Mesendoderm (in vitro differentiated cells): ENCODE results near the gene GJB1.
"Not testable (repeated sequence)": the region's sequence is repeated elsewhere in the genome, so short reads cannot be mapped to it uniquely, and the experiment has no call there.

ENCODE experiments used
- DNase-seq: peaks from one replicate; pipeline ENCODE4 v3.0.0; 2013
- H2AK5ac ChIP-seq: 2 replicates; pipeline ENCODE4 v1.6.1; 2013; ENCODE audit warnings: low read length, inconsistent platforms
- H2BK120ac ChIP-seq: 2 replicates; pipeline ENCODE4 v1.6.1; 2013; ENCODE audit warnings: low read depth, mild to moderate bottlenecking, low read length, moderate library complexity, mixed read lengths
- H2BK15ac ChIP-seq: replicated peaks from 2 replicates; pipeline ENCODE4 v1.6.1; 2013; ENCODE audit warnings: low read depth, mild to moderate bottlenecking, moderate library complexity
- H2BK5ac ChIP-seq: 2 replicates; pipeline ENCODE4 v1.6.1; 2013; ENCODE audit warnings: low read length, inconsistent platforms
- H3K18ac ChIP-seq: 2 replicates; pipeline ENCODE4 v1.6.1; 2013; ENCODE audit warnings: mild to moderate bottlenecking, low read length, mixed read lengths
- H3K23ac ChIP-seq: one replicate; pipeline ENCODE4 v1.6.1; 2013; ENCODE audit warnings: low read length
- H3K27ac ChIP-seq: 2 replicates; pipeline ENCODE4 v1.5.1; 2013; ENCODE audit warnings: low read depth, mild to moderate bottlenecking, inconsistent platforms, low read length, moderate library complexity
- H3K27me3 ChIP-seq: 2 replicates; pipeline ENCODE4 v1.6.1; 2013; ENCODE audit warnings: low read length, control low read depth, mild to moderate bottlenecking, inconsistent platforms; ENCODE audit not compliant: insufficient read depth, poor library complexity
- H3K36me3 ChIP-seq: 2 replicates; pipeline ENCODE4 v1.6.1; 2013; ENCODE audit warnings: low read length, inconsistent platforms; ENCODE audit not compliant: control insufficient read depth, insufficient read depth
- H3K4ac ChIP-seq: one replicate; pipeline ENCODE4 v1.6.1; 2013; ENCODE audit warnings: low read depth, mild to moderate bottlenecking, low read length, moderate library complexity
- H3K4me1 ChIP-seq: 2 replicates; pipeline ENCODE4 v1.6.1; 2013; ENCODE audit warnings: low read depth, low read length, inconsistent platforms; ENCODE audit not compliant: control insufficient read depth
- H3K4me2 ChIP-seq: 2 replicates; pipeline ENCODE4 v1.6.1; 2013; ENCODE audit warnings: low read length
- H3K4me3 ChIP-seq: 2 replicates; pipeline ENCODE4 v1.5.1; 2013; ENCODE audit warnings: mild to moderate bottlenecking, low read length
- H3K56ac ChIP-seq: one replicate; pipeline ENCODE4 v1.6.1; 2013; ENCODE audit warnings: low read length
- H3K79me1 ChIP-seq: 2 replicates; pipeline ENCODE4 v1.6.1; 2013; ENCODE audit warnings: low read length, inconsistent platforms
- H3K79me2 ChIP-seq: 2 replicates; pipeline ENCODE4 v1.6.1; 2013; ENCODE audit warnings: mild to moderate bottlenecking, low read length; ENCODE audit not compliant: control insufficient read depth, insufficient read depth
- H3K9ac ChIP-seq: 2 replicates; pipeline ENCODE4 v1.6.1; 2013; ENCODE audit warnings: low read length, inconsistent platforms
- H4K5ac ChIP-seq: one replicate; pipeline ENCODE4 v1.6.1; 2013; ENCODE audit warnings: low read length
- H4K8ac ChIP-seq: one replicate; pipeline ENCODE4 v1.6.1; 2013; ENCODE audit warnings: low read depth, mild to moderate bottlenecking, control low read depth, low read length, moderate library complexity
- WGBS: extraction: QIAGEN DNeasy Blood & Tissue Kit; methylation state at CpG from one replicate; pipeline ENCODE4 v1.1.7; 2013; ENCODE audit warnings: low lambda C conversion rate, missing lambda C conversion rate; ENCODE audit not compliant: insufficient coverage; ENCODE audit errors: extremely low coverage; 5-methylcytosine and 5-hydroxymethylcytosine counted together

The GJB1 gene

GRCh38 chrX:71253253-71254091 is 30.4 kb downstream of the GJB1 start:
- no peak overlapping the region for H2BK120ac ChIP-seq
- peak overlapping the region; percentile 91 for H3K9ac ChIP-seq
- H4K5ac ChIP-seq = no peak overlapping the region
- H3K4me2 ChIP-seq = peak overlapping the region; percentile 34
- peak overlapping the region; percentile 95 for H3K4ac ChIP-seq
- H3K36me3 ChIP-seq = peaks cover 2% of the 10 kb centered on the region
- peak overlapping the region; percentile 93 for H3K56ac ChIP-seq
- peaks cover 1% of the 10 kb centered on the region for H3K79me1 ChIP-seq
- no CpG with 5 or more reads among the region's 35 CpGs for WGBS
- H3K27me3 ChIP-seq = no peaks in the 10 kb centered on the region
- H2BK15ac ChIP-seq = no peak overlapping the region
- H3K23ac ChIP-seq = no peak overlapping the region
- H3K27ac ChIP-seq = peak overlapping the region; percentile 90
- H2BK5ac ChIP-seq = peak overlapping the region; percentile 80
- no peak overlapping the region for H2AK5ac ChIP-seq
- H4K8ac ChIP-seq = no peak overlapping the region
- DNase-seq = peak; percentile 60
- H3K4me1 ChIP-seq = no peaks in the 10 kb centered on the region
- peak overlapping the region; percentile 69 for H3K18ac ChIP-seq
- H3K4me3 ChIP-seq = peak overlapping the region; percentile 83
- peaks cover 16% of the 10 kb centered on the region for H3K79me2 ChIP-seq

GRCh38 chrX:71254092-71254963 is 31.3 kb downstream of the GJB1 start, which contains the start of gene ZMYM3:
Gene ZMYM3, minus strand, starts transcription at chrX:71254140. Its CDS starts 885 bp downstream, at chrX:71253255.
- peak within 1 kb of the TSS; percentile 58 for H3K4me2 ChIP-seq
- H2BK120ac ChIP-seq = no peak within 1 kb of the TSS
- no peak within 1 kb of the TSS for H2AK5ac ChIP-seq
- H3K79me2 ChIP-seq = peaks cover 16% of the 10 kb centered on the region
- H4K8ac ChIP-seq = no peak within 1 kb of the TSS
- peak within 1 kb of the TSS; percentile 93 for H3K56ac ChIP-seq
- WGBS = no CpG with 5 or more reads among the region's 54 CpGs
- H3K4me1 ChIP-seq = no peaks in the 10 kb centered on the region
- peak within 1 kb of the TSS; percentile 83 for H3K4me3 ChIP-seq
- no peak within 1 kb of the TSS for H3K23ac ChIP-seq
- peak; percentile 94 for DNase-seq
- H2BK15ac ChIP-seq = no peak within 1 kb of the TSS
- no peaks in the 10 kb centered on the region for H3K27me3 ChIP-seq
- no peak within 1 kb of the TSS for H4K5ac ChIP-seq
- H3K18ac ChIP-seq = peak within 1 kb of the TSS; percentile 83
- H3K9ac ChIP-seq = peak within 1 kb of the TSS; percentile 91
- H3K27ac ChIP-seq = peak within 1 kb of the TSS; percentile 90
- H3K4ac ChIP-seq = peak within 1 kb of the TSS; percentile 96
- H3K36me3 ChIP-seq = no peaks in the 10 kb centered on the region
- peak within 1 kb of the TSS; percentile 80 for H2BK5ac ChIP-seq
- peaks cover 1% of the 10 kb centered on the region for H3K79me1 ChIP-seq

GRCh38 chrX:71256051-71256450 is 33.0 kb downstream of the GJB1 start:
- Histone ChIP-seq H3K79me2 (peaks cover 16% of the 10 kb centered on the region), H3K23ac (no peak overlapping the region), H3K4me1 (no peaks in the 10 kb centered on the region), H2BK120ac (no peak overlapping the region), H3K79me1 (no peaks in the 10 kb centered on the region), H3K4me3 (no peak overlapping the region), H3K36me3 (no peaks in the 10 kb centered on the region), H2BK15ac (no peak overlapping the region), H4K5ac (no peak overlapping the region), H2BK5ac (no peak overlapping the region), H3K56ac (no peak overlapping the region), H2AK5ac (no peak overlapping the region), H3K4ac (no peak overlapping the region), H4K8ac (no peak overlapping the region), H3K9ac (no peak overlapping the region), H3K4me2 (no peak overlapping the region), H3K27me3 (no peaks in the 10 kb centered on the region), H3K18ac (no peak overlapping the region), H3K27ac (no peak overlapping the region)
- no peak for DNase-seq
- WGBS = no CpG with 5 or more reads among the region's 6 CpGs

- no peak for DNase-seq
- Histone ChIP-seq H2BK5ac (no peak overlapping the region), H3K79me1 (no peaks in the 10 kb centered on the region), H3K36me3 (no peaks in the 10 kb centered on the region), H4K8ac (no peak overlapping the region), H3K4me1 (no peaks in the 10 kb centered on the region), H2AK5ac (no peak overlapping the region), H3K23ac (no peak overlapping the region), H3K18ac (no peak overlapping the region), H2BK120ac (no peak overlapping the region), H2BK15ac (no peak overlapping the region), H3K27ac (no peak overlapping the region), H3K4me2 (no peak overlapping the region), H3K4me3 (no peak overlapping the region), H3K79me2 (peaks cover 13% of the 10 kb centered on the region), H4K5ac (no peak overlapping the region), H3K27me3 (no peaks in the 10 kb centered on the region), H3K9ac (no peak overlapping the region), H3K4ac (no peak overlapping the region), H3K56ac (no peak overlapping the region)
- WGBS = no CpG with 5 or more reads among the region's 4 CpGs
These were observed 33.8 kb downstream of the GJB1 start for GRCh38 chrX:71256856-71257255.

GRCh38 chrX:71268624-71269023 is 45.6 kb downstream of the GJB1 start:
- not testable (repeated sequence) for H2BK120ac ChIP-seq, H4K5ac ChIP-seq, H3K56ac ChIP-seq, H3K4me1 ChIP-seq, H3K27ac ChIP-seq, H3K27me3 ChIP-seq, H3K4ac ChIP-seq, H3K36me3 ChIP-seq, H3K9ac ChIP-seq, H3K18ac ChIP-seq, H4K8ac ChIP-seq, H3K79me2 ChIP-seq, H2BK5ac ChIP-seq, H3K4me3 ChIP-seq, DNase-seq, H2BK15ac ChIP-seq, H3K23ac ChIP-seq, H3K4me2 ChIP-seq, H2AK5ac ChIP-seq, H3K79me1 ChIP-seq
